SK-N-SH treated with all-trans-retinoic acid at 6 μM for 48 hours (cell line): ENCODE measurements around the gene KLC1.

ENCODE experiments used
- ATAC-seq: fragments of 200-7000 bp; cut with Tn5 transposase; 3 replicates; pipeline ENCODE4 v1.9.1; 2020; ENCODE audit warnings: mild to moderate bottlenecking, moderate library complexity
- ARNTL ChIP-seq: fragments of 450-650 bp; formaldehyde crosslinking; IDR thresholded peaks from 2 replicates; pipeline ENCODE4 v1.5.0; 2020; ENCODE audit warnings: low read depth, mild to moderate bottlenecking, moderate library complexity, borderline replicate concordance
- BACH2 ChIP-seq: fragments of 250-450 bp; sonication (Bioruptor Pico); IDR thresholded peaks from 2 replicates; pipeline ENCODE4 v1.9.0; 2021; ENCODE audit warnings: mild to moderate bottlenecking, borderline replicate concordance
- CSDC2 ChIP-seq: fragments of 250-450 bp; sonication (Bioruptor Pico); IDR thresholded peaks from 2 replicates; pipeline ENCODE4 v1.5.0; 2020; ENCODE audit warnings: mild to moderate bottlenecking, moderate library complexity
- ESRRG ChIP-seq: fragments of 250-450 bp; sonication (Bioruptor Pico); IDR thresholded peaks from 2 replicates; pipeline ENCODE4 v1.6.1; 2021; ENCODE audit warnings: mild to moderate bottlenecking
- GLIS3 ChIP-seq: fragments of 250-450 bp; sonication (Bioruptor Pico); IDR thresholded peaks from 2 replicates; pipeline ENCODE4 v1.5.0; 2020; ENCODE audit warnings: mild to moderate bottlenecking, moderate library complexity
- ISL1 ChIP-seq: fragments of 250-450 bp; sonication (Bioruptor Pico); IDR thresholded peaks from 2 replicates; pipeline ENCODE4 v2.1.2; 2022; ENCODE audit warnings: mild to moderate bottlenecking, moderate library complexity
- RARB ChIP-seq: fragments of 250-450 bp; sonication (Bioruptor Pico); IDR thresholded peaks from 2 replicates; pipeline ENCODE4 v1.8.0; 2021; ENCODE audit warnings: mild to moderate bottlenecking, moderate library complexity
- TCF4 ChIP-seq: fragments of 250-450 bp; sonication (Bioruptor Pico); IDR thresholded peaks from 2 replicates; pipeline ENCODE4 v1.8.0; 2021; ENCODE audit warnings: mild to moderate bottlenecking, moderate library complexity, borderline replicate concordance
- TOX ChIP-seq: fragments of 250-450 bp; sonication (Bioruptor Pico); IDR thresholded peaks from 2 replicates; pipeline ENCODE4 v1.8.0; 2021; ENCODE audit warnings: mild to moderate bottlenecking, moderate library complexity, borderline replicate concordance
- ZC3H10 ChIP-seq: fragments of 250-450 bp; sonication (Bioruptor Pico); IDR thresholded peaks from 2 replicates; pipeline ENCODE4 v1.5.1; 2021; ENCODE audit warnings: mild to moderate bottlenecking, moderate library complexity
- ZFP3 ChIP-seq: fragments of 250-450 bp; sonication (Bioruptor Pico); IDR thresholded peaks from 2 replicates; pipeline ENCODE4 v1.5.0; 2020; ENCODE audit warnings: mild to moderate bottlenecking, moderate library complexity
- ZFP30 ChIP-seq: fragments of 450-650 bp; formaldehyde crosslinking; IDR thresholded peaks from 2 replicates; pipeline ENCODE4 v1.5.0; 2022; ENCODE audit warnings: mild to moderate bottlenecking, moderate library complexity
- ZNF565 ChIP-seq: fragments of 450-650 bp; formaldehyde crosslinking; conservative IDR thresholded peaks from 2 replicates; pipeline ENCODE4 v1.5.0; 2020; ENCODE audit warnings: low read depth, mild to moderate bottlenecking, moderate library complexity
- ZNF70 ChIP-seq: fragments of 450-650 bp; formaldehyde crosslinking; IDR thresholded peaks from 2 replicates; pipeline ENCODE4 v1.5.0; 2020; ENCODE audit warnings: mild to moderate bottlenecking, moderate library complexity
- TF ChIP-seq, protein P1 (sequence below): fragments of 250-450 bp; sonication (Bioruptor Pico); IDR thresholded peaks from 2 replicates; pipeline ENCODE4 v1.5.1; 2020; ENCODE audit warnings: low read depth, mild to moderate bottlenecking, moderate library complexity
- TF ChIP-seq, protein P2 (sequence below): fragments of 250-450 bp; sonication (Bioruptor Pico); IDR thresholded peaks from 2 replicates; pipeline ENCODE4 v1.5.1; 2021; ENCODE audit warnings: mild to moderate bottlenecking, moderate library complexity
- TF ChIP-seq, protein P3 (sequence below): fragments of 250-450 bp; sonication (Bioruptor Pico); IDR thresholded peaks from 2 replicates; pipeline ENCODE4 v1.8.0; 2020; ENCODE audit warnings: mild to moderate bottlenecking, moderate library complexity, borderline replicate concordance
- TF ChIP-seq, protein P4 (sequence below): fragments of 250-450 bp; sonication (Bioruptor Pico); IDR thresholded peaks from 2 replicates; pipeline ENCODE4 v1.5.0; 2020; ENCODE audit warnings: mild to moderate bottlenecking, moderate library complexity
- TF ChIP-seq, protein P5 (sequence below): fragments of 250-450 bp; sonication (Bioruptor Pico); IDR thresholded peaks from 2 replicates; pipeline ENCODE4 v1.8.0; 2021; ENCODE audit warnings: low read depth, mild to moderate bottlenecking, moderate library complexity, borderline replicate concordance

KLC1 gene

DNA sequence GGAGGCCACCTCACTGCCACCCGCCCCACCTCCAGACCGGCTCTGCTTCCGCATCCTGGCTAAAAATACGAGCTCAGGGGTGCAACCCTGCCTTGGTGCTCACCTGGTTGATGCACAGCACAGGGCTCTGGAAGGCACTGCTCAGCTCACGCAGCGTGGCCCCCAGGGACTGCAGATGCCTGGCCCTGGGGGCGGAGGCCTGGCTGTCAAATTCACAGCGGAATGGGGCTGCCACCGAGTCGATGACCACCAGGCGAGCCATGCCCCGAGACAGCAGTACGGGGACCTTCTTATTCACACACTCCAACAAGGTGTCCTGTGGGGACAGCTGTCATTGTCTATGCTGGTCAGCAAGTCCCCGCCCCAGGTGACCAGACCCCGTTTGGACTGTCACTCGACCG is 70.2 kb downstream of the KLC1 start:
- ATAC-seq, result no peak
- TF ChIP-seq TCF4 (CRISPR knock-in tag), result no peak
- no peak for TF ChIP-seq RARB (CRISPR knock-in tag)
- TF ChIP-seq, protein P1, sequence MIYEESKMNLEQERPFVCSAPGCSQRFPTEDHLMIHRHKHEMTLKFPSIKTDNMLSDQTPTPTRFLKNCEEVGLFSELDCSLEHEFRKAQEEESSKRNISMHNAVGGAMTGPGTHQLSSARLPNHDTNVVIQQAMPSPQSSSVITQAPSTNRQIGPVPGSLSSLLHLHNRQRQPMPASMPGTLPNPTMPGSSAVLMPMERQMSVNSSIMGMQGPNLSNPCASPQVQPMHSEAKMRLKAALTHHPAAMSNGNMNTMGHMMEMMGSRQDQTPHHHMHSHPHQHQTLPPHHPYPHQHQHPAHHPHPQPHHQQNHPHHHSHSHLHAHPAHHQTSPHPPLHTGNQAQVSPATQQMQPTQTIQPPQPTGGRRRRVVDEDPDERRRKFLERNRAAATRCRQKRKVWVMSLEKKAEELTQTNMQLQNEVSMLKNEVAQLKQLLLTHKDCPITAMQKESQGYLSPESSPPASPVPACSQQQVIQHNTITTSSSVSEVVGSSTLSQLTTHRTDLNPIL (CRISPR knock-in tag), result no peak
- no peak for TF ChIP-seq CSDC2

DNA sequence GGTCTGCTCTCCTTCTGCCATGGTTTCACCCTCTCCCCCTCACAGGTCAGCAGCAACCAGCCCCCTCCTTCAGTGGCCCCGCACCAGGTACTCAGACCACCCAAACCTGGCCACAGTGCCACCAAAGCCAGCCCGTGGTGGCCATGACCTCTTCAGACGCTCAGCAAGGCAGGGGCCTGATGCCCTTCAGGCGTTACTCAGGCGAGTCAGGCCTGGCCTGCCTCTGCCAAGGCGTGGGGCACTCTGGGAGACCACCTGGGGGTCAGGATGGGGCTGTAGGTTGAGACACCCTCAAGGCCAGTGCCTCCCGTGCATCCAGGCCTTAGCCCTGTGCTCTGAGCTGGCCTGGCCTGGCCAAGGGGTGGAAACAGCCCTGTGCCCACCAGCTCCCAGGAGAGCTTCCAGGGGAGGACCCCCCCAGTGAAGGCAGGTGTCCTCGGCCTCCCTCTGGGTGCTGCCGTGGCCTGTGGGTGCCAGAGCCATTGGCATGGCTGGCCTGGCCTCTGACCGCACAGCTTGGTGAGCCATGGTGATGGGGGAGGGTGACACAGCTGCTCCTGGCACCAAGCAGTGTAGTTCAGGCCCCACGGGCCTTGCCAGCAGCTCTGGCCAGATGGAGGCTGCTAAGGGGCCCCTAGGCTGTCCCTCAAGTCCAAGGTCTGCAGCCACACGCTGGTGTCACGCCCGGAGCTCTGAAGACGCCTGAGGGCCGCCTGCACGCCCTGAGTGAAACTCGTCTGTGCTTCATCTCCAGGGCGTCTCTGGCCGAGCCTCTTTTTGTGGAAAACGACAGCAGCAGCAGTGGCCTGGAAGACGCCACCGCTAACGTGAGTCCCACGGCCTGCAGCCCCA is 71.1 kb downstream of the KLC1 start:
- ATAC-seq, result no peak; the same call in 2 of the 3 replicates
- TF ChIP-seq ZC3H10 (CRISPR knock-in tag), result no peak
- no peak for TF ChIP-seq ZFP30 (CRISPR knock-in tag)
- TF ChIP-seq RARB (CRISPR knock-in tag), result no peak
- TF ChIP-seq TOX (CRISPR knock-in tag), result no peak
- TF ChIP-seq ARNTL, result no peak
- TF ChIP-seq, protein P2, sequence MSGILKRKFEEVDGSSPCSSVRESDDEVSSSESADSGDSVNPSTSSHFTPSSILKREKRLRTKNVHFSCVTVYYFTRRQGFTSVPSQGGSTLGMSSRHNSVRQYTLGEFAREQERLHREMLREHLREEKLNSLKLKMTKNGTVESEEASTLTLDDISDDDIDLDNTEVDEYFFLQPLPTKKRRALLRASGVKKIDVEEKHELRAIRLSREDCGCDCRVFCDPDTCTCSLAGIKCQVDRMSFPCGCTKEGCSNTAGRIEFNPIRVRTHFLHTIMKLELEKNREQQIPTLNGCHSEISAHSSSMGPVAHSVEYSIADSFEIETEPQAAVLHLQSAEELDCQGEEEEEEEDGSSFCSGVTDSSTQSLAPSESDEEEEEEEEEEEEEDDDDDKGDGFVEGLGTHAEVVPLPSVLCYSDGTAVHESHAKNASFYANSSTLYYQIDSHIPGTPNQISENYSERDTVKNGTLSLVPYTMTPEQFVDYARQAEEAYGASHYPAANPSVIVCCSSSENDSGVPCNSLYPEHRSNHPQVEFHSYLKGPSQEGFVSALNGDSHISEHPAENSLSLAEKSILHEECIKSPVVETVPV (CRISPR knock-in tag), result no peak

DNA sequence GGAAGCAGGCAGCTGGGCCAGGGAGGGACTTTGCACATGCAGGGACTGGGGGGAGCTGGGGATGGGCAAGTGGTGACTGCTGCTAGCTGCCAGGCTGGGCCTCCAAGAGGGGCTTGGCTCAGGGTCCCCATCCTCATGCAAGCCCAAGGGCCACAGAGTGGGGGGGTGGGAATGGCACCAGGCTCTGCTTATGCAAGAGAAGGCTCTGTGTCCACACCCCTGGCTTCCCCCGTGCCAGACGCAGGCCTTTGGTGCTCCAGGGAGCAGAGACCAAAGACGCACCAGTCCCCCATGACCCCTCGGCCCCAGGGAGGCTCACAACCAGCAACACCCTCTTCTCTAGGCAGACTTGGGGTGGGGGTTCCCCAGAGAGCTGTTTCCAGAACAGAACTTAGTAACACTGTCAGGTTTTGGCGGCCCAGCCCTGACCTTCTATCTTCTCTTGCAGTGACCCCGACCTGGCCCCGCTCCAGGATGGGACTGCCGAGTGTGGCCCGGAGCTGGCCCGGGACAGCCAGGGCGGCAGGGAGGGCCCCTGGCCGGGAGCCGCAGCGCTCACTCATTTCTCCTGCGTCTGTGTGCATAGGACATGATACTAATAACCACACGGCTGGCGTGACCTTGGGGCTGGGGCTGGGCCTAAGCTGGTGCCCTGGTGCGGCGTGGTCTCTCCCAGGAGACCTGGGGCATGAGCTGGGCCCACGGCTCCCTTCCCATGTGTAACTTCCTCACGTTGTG is 71.9 kb downstream of the KLC1 start:
- ATAC-seq, result no peak
- TF ChIP-seq, protein P3, sequence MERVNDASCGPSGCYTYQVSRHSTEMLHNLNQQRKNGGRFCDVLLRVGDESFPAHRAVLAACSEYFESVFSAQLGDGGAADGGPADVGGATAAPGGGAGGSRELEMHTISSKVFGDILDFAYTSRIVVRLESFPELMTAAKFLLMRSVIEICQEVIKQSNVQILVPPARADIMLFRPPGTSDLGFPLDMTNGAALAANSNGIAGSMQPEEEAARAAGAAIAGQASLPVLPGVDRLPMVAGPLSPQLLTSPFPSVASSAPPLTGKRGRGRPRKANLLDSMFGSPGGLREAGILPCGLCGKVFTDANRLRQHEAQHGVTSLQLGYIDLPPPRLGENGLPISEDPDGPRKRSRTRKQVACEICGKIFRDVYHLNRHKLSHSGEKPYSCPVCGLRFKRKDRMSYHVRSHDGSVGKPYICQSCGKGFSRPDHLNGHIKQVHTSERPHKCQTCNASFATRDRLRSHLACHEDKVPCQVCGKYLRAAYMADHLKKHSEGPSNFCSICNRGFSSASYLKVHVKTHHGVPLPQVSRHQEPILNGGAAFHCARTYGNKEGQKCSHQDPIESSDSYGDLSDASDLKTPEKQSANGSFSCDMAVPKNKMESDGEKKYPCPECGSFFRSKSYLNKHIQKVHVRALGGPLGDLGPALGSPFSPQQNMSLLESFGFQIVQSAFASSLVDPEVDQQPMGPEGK (CRISPR knock-in tag), result no peak
- TF ChIP-seq ZNF70 (CRISPR knock-in tag), result no peak
- TF ChIP-seq ISL1, result no peak
- TF ChIP-seq ZFP3 (CRISPR knock-in tag), result no peak
- TF ChIP-seq, protein P1 (CRISPR knock-in tag), result no peak
- TF ChIP-seq GLIS3 (CRISPR knock-in tag), result no peak
- no peak for TF ChIP-seq ESRRG (CRISPR knock-in tag)
- TF ChIP-seq, protein P2 (CRISPR knock-in tag), result no peak
- TF ChIP-seq ARNTL, result no peak
- TF ChIP-seq RARB (CRISPR knock-in tag), result no peak
- TF ChIP-seq, protein P4, sequence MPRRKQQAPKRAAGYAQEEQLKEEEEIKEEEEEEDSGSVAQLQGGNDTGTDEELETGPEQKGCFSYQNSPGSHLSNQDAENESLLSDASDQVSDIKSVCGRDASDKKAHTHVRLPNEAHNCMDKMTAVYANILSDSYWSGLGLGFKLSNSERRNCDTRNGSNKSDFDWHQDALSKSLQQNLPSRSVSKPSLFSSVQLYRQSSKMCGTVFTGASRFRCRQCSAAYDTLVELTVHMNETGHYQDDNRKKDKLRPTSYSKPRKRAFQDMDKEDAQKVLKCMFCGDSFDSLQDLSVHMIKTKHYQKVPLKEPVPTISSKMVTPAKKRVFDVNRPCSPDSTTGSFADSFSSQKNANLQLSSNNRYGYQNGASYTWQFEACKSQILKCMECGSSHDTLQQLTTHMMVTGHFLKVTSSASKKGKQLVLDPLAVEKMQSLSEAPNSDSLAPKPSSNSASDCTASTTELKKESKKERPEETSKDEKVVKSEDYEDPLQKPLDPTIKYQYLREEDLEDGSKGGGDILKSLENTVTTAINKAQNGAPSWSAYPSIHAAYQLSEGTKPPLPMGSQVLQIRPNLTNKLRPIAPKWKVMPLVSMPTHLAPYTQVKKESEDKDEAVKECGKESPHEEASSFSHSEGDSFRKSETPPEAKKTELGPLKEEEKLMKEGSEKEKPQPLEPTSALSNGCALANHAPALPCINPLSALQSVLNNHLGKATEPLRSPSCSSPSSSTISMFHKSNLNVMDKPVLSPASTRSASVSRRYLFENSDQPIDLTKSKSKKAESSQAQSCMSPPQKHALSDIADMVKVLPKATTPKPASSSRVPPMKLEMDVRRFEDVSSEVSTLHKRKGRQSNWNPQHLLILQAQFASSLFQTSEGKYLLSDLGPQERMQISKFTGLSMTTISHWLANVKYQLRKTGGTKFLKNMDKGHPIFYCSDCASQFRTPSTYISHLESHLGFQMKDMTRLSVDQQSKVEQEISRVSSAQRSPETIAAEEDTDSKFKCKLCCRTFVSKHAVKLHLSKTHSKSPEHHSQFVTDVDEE, result no peak
- no peak for TF ChIP-seq CSDC2
- TF ChIP-seq, protein P5, sequence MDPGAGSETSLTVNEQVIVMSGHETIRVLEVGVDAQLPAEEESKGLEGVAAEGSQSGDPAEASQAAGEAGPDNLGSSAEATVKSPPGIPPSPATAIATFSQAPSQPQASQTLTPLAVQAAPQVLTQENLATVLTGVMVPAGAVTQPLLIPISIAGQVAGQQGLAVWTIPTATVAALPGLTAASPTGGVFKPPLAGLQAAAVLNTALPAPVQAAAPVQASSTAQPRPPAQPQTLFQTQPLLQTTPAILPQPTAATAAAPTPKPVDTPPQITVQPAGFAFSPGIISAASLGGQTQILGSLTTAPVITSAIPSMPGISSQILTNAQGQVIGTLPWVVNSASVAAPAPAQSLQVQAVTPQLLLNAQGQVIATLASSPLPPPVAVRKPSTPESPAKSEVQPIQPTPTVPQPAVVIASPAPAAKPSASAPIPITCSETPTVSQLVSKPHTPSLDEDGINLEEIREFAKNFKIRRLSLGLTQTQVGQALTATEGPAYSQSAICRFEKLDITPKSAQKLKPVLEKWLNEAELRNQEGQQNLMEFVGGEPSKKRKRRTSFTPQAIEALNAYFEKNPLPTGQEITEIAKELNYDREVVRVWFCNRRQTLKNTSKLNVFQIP, result no peak
- no peak for TF ChIP-seq ZNF565 (CRISPR knock-in tag)
- TF ChIP-seq ZC3H10 (CRISPR knock-in tag), result no peak
- TF ChIP-seq BACH2 (CRISPR knock-in tag), result no peak
- TF ChIP-seq TOX (CRISPR knock-in tag), result no peak
